ENCODE measurements around the gene BARX2. TPM values are rescaled to one million over a fixed set of nuclear protein-coding genes. Genes with fewer than 3 reads are reported as not detected.
A peak's percentile ranks its signal among the peaks of the same experiment; 100 is the strongest.
"Not testable (repeated sequence)": the region's sequence is repeated elsewhere in the genome, so short reads cannot be mapped to it uniquely, and the experiment has no call there.

Gene BARX2
- total RNA-seq = 0.22 and 0.40 TPM in 2 replicates

GRCh38 chr11:129375751-129376657 lies at the start of gene BARX2:
TSS of gene BARX2 (plus strand) at chr11:129375848. CDS start at chr11:129376036, 188 bp downstream.
- DNase-seq (ENCODE audit: low read depth) = no peak
- TF ChIP-seq CTCF (conservative IDR thresholded peaks at IDR 0.05; ENCODE audit: low read depth, low read length) = peak; percentile 73
- H3K4me3 ChIP-seq (ENCODE audit: low read depth, low read length) = peak within 1 kb of the TSS; percentile 68

- DNase-seq (ENCODE audit: low read depth) = no peak
- no peak overlapping the region for H3K4me3 ChIP-seq (ENCODE audit: low read depth, low read length)
- TF ChIP-seq CTCF (conservative IDR thresholded peaks at IDR 0.05; ENCODE audit: low read depth, low read length) = no peak
Observed at GRCh38 chr11:129326921-129327320, 48.7 kb upstream of the BARX2 start.

GRCh38 chr11:129327708-129328107 lies 47.9 kb upstream of the BARX2 start:
- not testable (repeated sequence) for DNase-seq (ENCODE audit: low read depth); H3K4me3 ChIP-seq (ENCODE audit: low read depth, low read length)

- H3K4me3 ChIP-seq (ENCODE audit: low read depth, low read length) = no peak overlapping the region
- no peak for DNase-seq (ENCODE audit: low read depth)
- no peak for TF ChIP-seq CTCF (conservative IDR thresholded peaks at IDR 0.05; ENCODE audit: low read depth, low read length)
Observed at GRCh38 chr11:129328756-129329155, 46.9 kb upstream of the BARX2 start.

- DNase-seq (ENCODE audit: low read depth) = no peak
- no peak overlapping the region for H3K4me3 ChIP-seq (ENCODE audit: low read depth, low read length)
- TF ChIP-seq CTCF (conservative IDR thresholded peaks at IDR 0.05; ENCODE audit: low read depth, low read length) = no peak
Observed at GRCh38 chr11:129331217-129331616, 44.4 kb upstream of the BARX2 start.

- peak; percentile 15 for DNase-seq (ENCODE audit: low read depth)
- no peak overlapping the region for H3K4me3 ChIP-seq (ENCODE audit: low read depth, low read length)
- peak; percentile 93 for TF ChIP-seq CTCF (conservative IDR thresholded peaks at IDR 0.05; ENCODE audit: low read depth, low read length)
Observed at GRCh38 chr11:129331871-129332274, 43.8 kb upstream of the BARX2 start.

- no peak for DNase-seq (ENCODE audit: low read depth)
- H3K4me3 ChIP-seq (ENCODE audit: low read depth, low read length) = no peak overlapping the region
- TF ChIP-seq CTCF (conservative IDR thresholded peaks at IDR 0.05; ENCODE audit: low read depth, low read length) = peak; percentile 21
Observed at GRCh38 chr11:129333873-129334272, 41.8 kb upstream of the BARX2 start.

- DNase-seq (ENCODE audit: low read depth); H3K4me3 ChIP-seq (ENCODE audit: low read depth, low read length): not testable (repeated sequence)
Observed at GRCh38 chr11:129344301-129344940, 31.2 kb upstream of the BARX2 start.

Measured in epithelial cell of proximal tubule (primary cell).